ENCODE data around the gene HMGCR. TPM values are rescaled to one million over a fixed set of nuclear protein-coding genes. Genes with fewer than 3 reads are reported as not detected.

Gene HMGCR
- total RNA-seq, 1 donor: 144 TPM

GRCh38 chr5:75335952-75336614, 937 bp upstream of the HMGCR start:
- peak overlapping the region; percentile 100 for H2AFZ ChIP-seq (ENCODE audit: low read length)
- peaks cover 11% of the 10 kb centered on the region for H3K4me1 ChIP-seq (ENCODE audit: insufficient read depth, low read length)
- peak; percentile 48 for TF ChIP-seq CTCF (IDR thresholded peaks at IDR 0.05; ENCODE audit: extremely low read depth, low read depth, low read length)
- DNase-seq (ENCODE audit: insufficient read length, low spot score, missing footprints): peak; percentile 95
- H3K36me3 ChIP-seq (ENCODE audit: insufficient read depth, low read length): no peaks in the 10 kb centered on the region
- peak overlapping the region; percentile 93 for H3K27ac ChIP-seq (ENCODE audit: low read depth, low read length)
- peaks cover 38% of the 10 kb centered on the region for H3K79me2 ChIP-seq (ENCODE audit: insufficient read depth, low read length)
- peaks cover 21% of the 10 kb centered on the region for H4K20me1 ChIP-seq (ENCODE audit: insufficient read depth, low read length)
- H3K27me3 ChIP-seq (ENCODE audit: insufficient read depth, low read length): no peaks in the 10 kb centered on the region
- H3K9me3 ChIP-seq (ENCODE audit: low read depth, low read length): no peaks in the 10 kb centered on the region
- peak overlapping the region; percentile 96 for H3K4me2 ChIP-seq (ENCODE audit: insufficient read depth, low read length)
- H3K4me3 ChIP-seq (ENCODE audit: insufficient read depth, low read length): peak overlapping the region; percentile 87

- Histone ChIP-seq H3K79me2 (ENCODE audit: insufficient read depth, low read length) (peaks cover 52% of the 10 kb centered on the region), H3K27ac (ENCODE audit: low read depth, low read length) (peak overlapping the region; percentile 93)
- DNase-seq (ENCODE audit: insufficient read length, low spot score, missing footprints): no peak
Observed at GRCh38 chr5:75337366-75338021, 474 bp downstream of the HMGCR start.

GRCh38 chr5:75338408-75338807, 1.4 kb downstream of the HMGCR start:
- H3K27me3 ChIP-seq (ENCODE audit: insufficient read depth, low read length): no peaks in the 10 kb centered on the region
- peak overlapping the region; percentile 93 for H3K27ac ChIP-seq (ENCODE audit: low read depth, low read length)
- DNase-seq (ENCODE audit: insufficient read length, low spot score, missing footprints): no peak

More at GRCh38 chr5:75337366-75338021, 474 bp downstream of the HMGCR start:
- peaks cover 22% of the 10 kb centered on the region for H4K20me1 ChIP-seq (ENCODE audit: insufficient read depth, low read length)
- peak overlapping the region; percentile 69 for H2AFZ ChIP-seq (ENCODE audit: low read length)
- TF ChIP-seq CTCF (IDR thresholded peaks at IDR 0.05; ENCODE audit: extremely low read depth, low read depth, low read length): no peak
- peaks cover 12% of the 10 kb centered on the region for H3K4me1 ChIP-seq (ENCODE audit: insufficient read depth, low read length)
- no peaks in the 10 kb centered on the region for H3K36me3 ChIP-seq (ENCODE audit: insufficient read depth, low read length)
- H3K4me2 ChIP-seq (ENCODE audit: insufficient read depth, low read length): peak overlapping the region; percentile 87
- H3K4me3 ChIP-seq (ENCODE audit: insufficient read depth, low read length): peak overlapping the region; percentile 87
- no peaks in the 10 kb centered on the region for H3K27me3 ChIP-seq (ENCODE audit: insufficient read depth, low read length)
- no peaks in the 10 kb centered on the region for H3K9me3 ChIP-seq (ENCODE audit: low read depth, low read length)

More at GRCh38 chr5:75338408-75338807, 1.4 kb downstream of the HMGCR start:
- H2AFZ ChIP-seq (ENCODE audit: low read length): no peak overlapping the region
- peaks cover 61% of the 10 kb centered on the region for H3K79me2 ChIP-seq (ENCODE audit: insufficient read depth, low read length)
- no peaks in the 10 kb centered on the region for H3K9me3 ChIP-seq (ENCODE audit: low read depth, low read length)
- H3K4me1 ChIP-seq (ENCODE audit: insufficient read depth, low read length): peaks cover 13% of the 10 kb centered on the region
- no peak for TF ChIP-seq CTCF (IDR thresholded peaks at IDR 0.05; ENCODE audit: extremely low read depth, low read depth, low read length)
- H3K36me3 ChIP-seq (ENCODE audit: insufficient read depth, low read length): no peaks in the 10 kb centered on the region
- H3K4me3 ChIP-seq (ENCODE audit: insufficient read depth, low read length): peak overlapping the region; percentile 87
- H3K4me2 ChIP-seq (ENCODE audit: insufficient read depth, low read length): peak overlapping the region; percentile 87
- H4K20me1 ChIP-seq (ENCODE audit: insufficient read depth, low read length): peaks cover 23% of the 10 kb centered on the region

Measured in osteoblast (primary cell).